DND-41 (cell line): ENCODE measurements around the gene KRTAP8-1.

Source experiments
- ATAC-seq: fragments of 200-7000 bp; cut with Tn5 transposase; 3 replicates; pipeline ENCODE4 v1.9.1; 2021; ENCODE audit warnings: low read depth; ENCODE audit not compliant: insufficient read depth
- DNase-seq: peaks from one replicate; pipeline ENCODE4 v3.0.0-alpha.2; 2020
- H2AFZ ChIP-seq: 2 replicates; pipeline ENCODE4 v1.6.0; 2012; ENCODE audit warnings: low read depth, low read length
- H3K27ac ChIP-seq: 2 replicates; pipeline ENCODE4 v1.5.1; 2012; ENCODE audit warnings: low read length, inconsistent platforms
- H3K27me3 ChIP-seq: fragments of 200-600 bp; sonication (generic); 2 replicates; pipeline ENCODE4 v1.6.0; 2012; ENCODE audit warnings: low read length, mild to moderate bottlenecking, inconsistent platforms; ENCODE audit not compliant: insufficient read depth, poor library complexity
- H3K36me3 ChIP-seq: 2 replicates; pipeline ENCODE4 v1.5.1; 2012; ENCODE audit warnings: low read length, inconsistent platforms; ENCODE audit not compliant: insufficient read depth
- H3K4me1 ChIP-seq: 2 replicates; pipeline ENCODE4 v1.5.1; 2012; ENCODE audit warnings: mild to moderate bottlenecking, low read length; ENCODE audit not compliant: insufficient read depth
- H3K4me2 ChIP-seq: 2 replicates; pipeline ENCODE4 v1.6.0; 2012; ENCODE audit warnings: mild to moderate bottlenecking, moderate library complexity, low read length, inconsistent platforms; ENCODE audit not compliant: insufficient read depth
- H3K4me3 ChIP-seq, 2 experiments: fragments of 200-600 bp in 1 of 2; shearing (Covaris generic) in 1 of 2; 2 replicates each; pipeline ENCODE4 v1.5.1; 2012 to 2016; ENCODE audit warnings: inconsistent platforms in 2 of 2, low read length in 2 of 2, mild to moderate bottlenecking in 2 of 2, low read depth in 1 of 2, moderate library complexity in 1 of 2
- H3K79me2 ChIP-seq: 2 replicates; pipeline ENCODE4 v1.6.0; 2012; ENCODE audit warnings: low read length, inconsistent platforms; ENCODE audit not compliant: insufficient read depth
- H3K9ac ChIP-seq: 2 replicates; pipeline ENCODE4 v1.6.0; 2012; ENCODE audit warnings: low read depth, mild to moderate bottlenecking, inconsistent platforms, low read length, moderate library complexity
- H3K9me3 ChIP-seq: 2 replicates; pipeline ENCODE4 v1.5.1; 2012; ENCODE audit warnings: low read length, moderate library complexity, mild to moderate bottlenecking, inconsistent platforms; ENCODE audit not compliant: insufficient read depth, severe bottlenecking
- H4K20me1 ChIP-seq: 2 replicates; pipeline ENCODE4 v1.6.0; 2012; ENCODE audit warnings: low read length; ENCODE audit not compliant: insufficient read depth
- EZH2 ChIP-seq: IDR thresholded peaks from 3 replicates; pipeline ENCODE4 v1.6.1; 2012; ENCODE audit warnings: borderline replicate concordance, low read depth, mild to moderate bottlenecking, moderate library complexity, low read length, inconsistent platforms; ENCODE audit not compliant: severe bottlenecking
- TF ChIP-seq, protein P1 (sequence below): IDR thresholded peaks from 2 replicates; pipeline ENCODE4 v1.5.1; 2012; ENCODE audit warnings: borderline replicate concordance, low read length, moderate library complexity, mild to moderate bottlenecking; ENCODE audit not compliant: poor library complexity, severe bottlenecking; ENCODE audit errors: extremely low read depth

The KRTAP8-1 gene

DNA sequence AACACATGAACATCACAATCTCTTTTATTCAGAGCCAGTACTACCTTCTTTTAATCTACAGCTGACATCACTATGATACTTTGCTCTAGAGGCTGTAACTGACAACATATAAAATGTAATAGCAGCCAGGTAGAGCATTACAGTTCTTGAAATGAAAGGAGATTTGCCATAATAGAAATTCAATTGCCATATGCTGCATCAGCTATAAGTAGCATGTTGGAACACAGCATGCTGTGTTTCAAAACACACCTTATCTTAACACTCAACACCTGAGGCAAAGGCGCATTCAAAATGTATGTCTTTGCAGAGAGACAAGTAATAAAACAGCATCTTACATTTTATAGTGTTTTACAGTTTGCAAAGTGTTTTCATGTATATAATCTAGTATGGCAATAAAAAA lies 33.8 kb downstream of the KRTAP8-1 start:
- no peaks in the 10 kb centered on the region for H3K36me3 ChIP-seq
- H3K9me3 ChIP-seq, result no peaks in the 10 kb centered on the region
- DNase-seq, result no peak
- H2AFZ ChIP-seq, result no peak overlapping the region
- no peak overlapping the region for H3K27ac ChIP-seq
- no peaks in the 10 kb centered on the region for H3K79me2 ChIP-seq
- no peak overlapping the region for H3K4me3 ChIP-seq
- peaks cover 2% of the 10 kb centered on the region for H3K27me3 ChIP-seq
- H4K20me1 ChIP-seq, result no peaks in the 10 kb centered on the region
- H3K4me1 ChIP-seq, result no peaks in the 10 kb centered on the region
- H3K9ac ChIP-seq, result no peak overlapping the region
- no peak overlapping the region for H3K4me2 ChIP-seq
- no peak for ATAC-seq
- TF ChIP-seq, protein P1, sequence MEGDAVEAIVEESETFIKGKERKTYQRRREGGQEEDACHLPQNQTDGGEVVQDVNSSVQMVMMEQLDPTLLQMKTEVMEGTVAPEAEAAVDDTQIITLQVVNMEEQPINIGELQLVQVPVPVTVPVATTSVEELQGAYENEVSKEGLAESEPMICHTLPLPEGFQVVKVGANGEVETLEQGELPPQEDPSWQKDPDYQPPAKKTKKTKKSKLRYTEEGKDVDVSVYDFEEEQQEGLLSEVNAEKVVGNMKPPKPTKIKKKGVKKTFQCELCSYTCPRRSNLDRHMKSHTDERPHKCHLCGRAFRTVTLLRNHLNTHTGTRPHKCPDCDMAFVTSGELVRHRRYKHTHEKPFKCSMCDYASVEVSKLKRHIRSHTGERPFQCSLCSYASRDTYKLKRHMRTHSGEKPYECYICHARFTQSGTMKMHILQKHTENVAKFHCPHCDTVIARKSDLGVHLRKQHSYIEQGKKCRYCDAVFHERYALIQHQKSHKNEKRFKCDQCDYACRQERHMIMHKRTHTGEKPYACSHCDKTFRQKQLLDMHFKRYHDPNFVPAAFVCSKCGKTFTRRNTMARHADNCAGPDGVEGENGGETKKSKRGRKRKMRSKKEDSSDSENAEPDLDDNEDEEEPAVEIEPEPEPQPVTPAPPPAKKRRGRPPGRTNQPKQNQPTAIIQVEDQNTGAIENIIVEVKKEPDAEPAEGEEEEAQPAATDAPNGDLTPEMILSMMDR, result no peak
- TF ChIP-seq EZH2, result no peak

DNA sequence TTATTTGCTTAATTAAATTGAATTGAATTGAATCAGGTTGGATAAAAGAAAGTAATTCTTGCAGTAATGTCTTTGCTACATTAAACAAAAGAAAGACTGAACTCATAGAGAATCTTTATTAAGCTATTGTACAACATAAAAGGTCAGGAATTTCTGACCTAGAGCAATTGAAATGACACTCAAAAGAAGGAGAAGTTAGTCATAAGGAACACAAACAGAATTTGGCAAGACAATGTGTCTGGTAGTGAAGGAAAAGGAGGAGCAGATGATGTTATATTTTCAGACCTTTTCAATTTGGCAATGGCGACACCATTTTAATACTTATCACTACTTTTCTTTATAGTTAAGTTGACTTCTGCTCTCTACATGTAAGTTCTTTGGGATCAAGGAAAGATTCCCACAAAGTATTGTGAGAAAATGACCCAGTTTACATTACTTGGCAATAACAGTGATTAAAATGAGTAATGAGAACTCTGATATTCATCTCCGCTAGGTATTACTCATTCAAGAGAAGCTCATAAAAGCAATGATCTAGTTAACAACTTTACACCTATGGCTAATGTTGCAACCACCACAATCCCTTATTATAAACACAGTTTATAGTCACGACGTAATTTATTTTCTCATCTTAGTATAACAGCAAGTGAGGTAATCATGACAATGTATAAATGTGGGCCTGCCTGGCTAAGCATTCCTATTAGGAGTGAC lies 43.2 kb downstream of the KRTAP8-1 start:
- no peaks in the 10 kb centered on the region for H3K27me3 ChIP-seq
- no peaks in the 10 kb centered on the region for H3K79me2 ChIP-seq
- no peak overlapping the region for H3K4me2 ChIP-seq
- H2AFZ ChIP-seq, result no peak overlapping the region
- H3K4me3 ChIP-seq, result no peak overlapping the region
- no peak overlapping the region for H3K27ac ChIP-seq
- H3K9ac ChIP-seq, result no peak overlapping the region
- no peaks in the 10 kb centered on the region for H3K9me3 ChIP-seq
- ATAC-seq, result no peak
- H4K20me1 ChIP-seq, result no peaks in the 10 kb centered on the region
- no peaks in the 10 kb centered on the region for H3K4me1 ChIP-seq
- H3K36me3 ChIP-seq, result no peaks in the 10 kb centered on the region
- TF ChIP-seq EZH2, result no peak
- TF ChIP-seq, protein P1, result no peak
- no peak for DNase-seq
